SKM-1 (cell line): Measurements from ENCODE around the gene RASAL2.
"Not testable (repeated sequence)": the region's sequence is repeated elsewhere in the genome, so short reads cannot be mapped to it uniquely, and the experiment has no call there.

Source experiments
- DNase-seq: peaks from one replicate; lab custom pipeline; 2025; ENCODE audit not compliant: unreplicated experiment; lab: John Stamatoyannopoulos, UW

Gene RASAL2

GRCh38 chr1:178371235-178371634, 277.3 kb downstream of the RASAL2 start:
- no peak for DNase-seq

GRCh38 chr1:178371933-178372388, 278.1 kb downstream of the RASAL2 start:
- DNase-seq, result no peak

GRCh38 chr1:178374016-178374415, 280.1 kb downstream of the RASAL2 start:
- DNase-seq, result no peak

- no peak for DNase-seq
These were observed 282.1 kb downstream of the RASAL2 start for GRCh38 chr1:178376008-178376407.

GRCh38 chr1:178379807-178380206, 285.9 kb downstream of the RASAL2 start:
- DNase-seq, result no peak

GRCh38 chr1:178382372-178382771, 288.5 kb downstream of the RASAL2 start:
- DNase-seq, result no peak

GRCh38 chr1:178385662-178386061, 291.8 kb downstream of the RASAL2 start:
- no peak for DNase-seq

- DNase-seq, result no peak
These were observed 294.7 kb downstream of the RASAL2 start for GRCh38 chr1:178388418-178389145.

GRCh38 chr1:178389441-178389840, 295.5 kb downstream of the RASAL2 start:
- no peak for DNase-seq

- not testable (repeated sequence) for DNase-seq
These were observed 296.4 kb downstream of the RASAL2 start for GRCh38 chr1:178390280-178390679.

GRCh38 chr1:178393370-178393769, 299.5 kb downstream of the RASAL2 start:
- no peak for DNase-seq

- DNase-seq, result no peak
These were observed 302.9 kb downstream of the RASAL2 start for GRCh38 chr1:178396789-178397188.

- no peak for DNase-seq
These were observed 303.8 kb downstream of the RASAL2 start for GRCh38 chr1:178397678-178398077.

GRCh38 chr1:178399177-178399728, 305.3 kb downstream of the RASAL2 start:
- DNase-seq, result no peak

- no peak for DNase-seq
These were observed 311.2 kb downstream of the RASAL2 start for GRCh38 chr1:178405137-178405536.

GRCh38 chr1:178407215-178407614, 313.3 kb downstream of the RASAL2 start:
- no peak for DNase-seq

- DNase-seq, result no peak
These were observed 313.8 kb downstream of the RASAL2 start for GRCh38 chr1:178407655-178408054.

- no peak for DNase-seq
These were observed 315.0 kb downstream of the RASAL2 start for GRCh38 chr1:178408871-178409270.

GRCh38 chr1:178409541-178409940, 315.6 kb downstream of the RASAL2 start:
- DNase-seq, result no peak

GRCh38 chr1:178411756-178412399, 318.0 kb downstream of the RASAL2 start:
- no peak for DNase-seq

- DNase-seq, result no peak
These were observed 318.5 kb downstream of the RASAL2 start for GRCh38 chr1:178412400-178412770.

- no peak for DNase-seq
These were observed 324.0 kb downstream of the RASAL2 start for GRCh38 chr1:178417858-178418257.
